A673 (cell line): Measurements from ENCODE around the gene GJB5. TPM values are rescaled to one million over a fixed set of nuclear protein-coding genes. Genes with fewer than 3 reads are reported as not detected.

Experiments
- BruUV-seq: library from RNA; stranded (reverse); fragments of 400-500 nt; replicated peaks from 2 replicates; lab custom pipeline; 2021; lab: Mats Ljungman, UMichigan
- CTCF ChIA-PET: fragments of 300-600 bp; sonication (Branson Sonifier 250); formaldehyde crosslinking; loops from one replicate; lab custom pipeline; 2022; ENCODE audit warnings: antibody characterized with exemption; lab: Charles Lee
- POLR2A ChIA-PET: fragments of 300-600 bp; sonication (Branson Sonifier 250); formaldehyde crosslinking; loops from one replicate; lab custom pipeline; 2022; ENCODE audit warnings: antibody characterized with exemption; ENCODE audit not compliant: low non-redundant PET; lab: Charles Lee
- DNase-seq: peaks from one replicate; pipeline ENCODE4 v3.0.0-alpha.2; 2015; ENCODE audit warnings: low spot score
- H3K27ac ChIP-seq: fragments of 200-600 bp; sonication (generic); 2 replicates; pipeline ENCODE4 v1.5.1; 2016; ENCODE audit warnings: mixed run types, low read depth, mild to moderate bottlenecking, mixed read lengths, antibody characterized with exemption, low read length; ENCODE audit not compliant: poor library complexity, severe bottlenecking
- H3K27me3 ChIP-seq: fragments of 200-600 bp; sonication (generic); replicated peaks from 2 replicates; pipeline ENCODE4 v1.6.1; 2017; ENCODE audit warnings: mixed run types, low read depth, mild to moderate bottlenecking, mixed read lengths, antibody characterized with exemption, low read length; ENCODE audit not compliant: insufficient read depth, poor library complexity
- H3K36me3 ChIP-seq: fragments of 200-600 bp; sonication (generic); 2 replicates; pipeline ENCODE4 v1.6.1; 2016; ENCODE audit warnings: mixed run types, mild to moderate bottlenecking, mixed read lengths, antibody characterized with exemption, low read length; ENCODE audit not compliant: insufficient read depth, poor library complexity, severe bottlenecking
- H3K4me1 ChIP-seq: fragments of 200-600 bp; sonication (generic); 2 replicates; pipeline ENCODE4 v1.6.1; 2017; ENCODE audit warnings: mixed run types, mild to moderate bottlenecking, mixed read lengths, antibody characterized with exemption, low read length; ENCODE audit not compliant: insufficient read depth, poor library complexity, severe bottlenecking
- H3K4me3 ChIP-seq: fragments of 200-600 bp; sonication (generic); 2 replicates; pipeline ENCODE4 v1.5.1; 2016; ENCODE audit warnings: low read depth, mixed run types, mild to moderate bottlenecking, mixed read lengths, low read length; ENCODE audit not compliant: poor library complexity, severe bottlenecking
- H3K9me3 ChIP-seq: fragments of 200-600 bp; sonication (generic); 2 replicates; pipeline ENCODE4 v1.6.1; 2016; ENCODE audit warnings: mixed run types, low read depth, mild to moderate bottlenecking, mixed read lengths, antibody characterized with exemption, low read length; ENCODE audit not compliant: poor library complexity, severe bottlenecking
- CTCF ChIP-seq: fragments of 300-800, 200-600 bp; sonication (generic); conservative IDR thresholded peaks from 2 replicates; pipeline ENCODE4 v1.5.1; 2017; ENCODE audit warnings: low read depth, mild to moderate bottlenecking, antibody characterized with exemption, low read length, moderate library complexity, mixed read lengths
- EZH2 ChIP-seq: fragments of 200-600 bp; sonication (generic); IDR thresholded peaks from 2 replicates; pipeline ENCODE4 v1.6.1; 2017; ENCODE audit warnings: borderline replicate concordance, low read depth, mild to moderate bottlenecking, mixed read lengths, antibody characterized with exemption, low read length; ENCODE audit not compliant: poor library complexity, severe bottlenecking
- intact Hi-C: fragments of 100-400 bp; cut with micrococcal nuclease; formaldehyde crosslinking; loops from one replicate; pipeline ENCODE4 v1.10.0; 2022; ENCODE audit not compliant: unreplicated experiment
- total RNA-seq: library from RNA; stranded (reverse); gene quantifications from 2 replicates; pipeline ENCODE4 v1.2.3, GENCODE V29; 2021

The GJB5 gene
- total RNA-seq, 1 experiment from 2014 or later, result not detected

GRCh38 chr1:34746101-34746500 lies 8.7 kb upstream of the GJB5 start:
- TF ChIP-seq EZH2 (no peak), CTCF (no peak)
- intact Hi-C loops, result no loop called here
- Histone ChIP-seq H3K27me3 (no peaks in the 10 kb centered on the region), H3K36me3 (no peaks in the 10 kb centered on the region), H3K4me3 (no peak overlapping the region), H3K4me1 (no peaks in the 10 kb centered on the region), H3K9me3 (no peaks in the 10 kb centered on the region), H3K27ac (no peak overlapping the region)
- ChIA-PET POLR2A (interaction anchor here (0.6 kb wide), 1 partner anchor 10 kb away, joined by 4 read pairs; no protein-coding TSS in a partner anchor), CTCF (no interaction called here)
- BruUV-seq, result no TSS peak
- DNase-seq, result no peak

- Histone ChIP-seq H3K4me3 (no peak overlapping the region), H3K9me3 (no peaks in the 10 kb centered on the region), H3K27ac (no peak overlapping the region), H3K36me3 (no peaks in the 10 kb centered on the region), H3K4me1 (no peaks in the 10 kb centered on the region), H3K27me3 (no peaks in the 10 kb centered on the region)
- TF ChIP-seq EZH2, result no peak
- no peak for TF ChIP-seq CTCF
- no peak for DNase-seq
- POLR2A ChIA-PET, result no interaction called here
- intact Hi-C loops, result no loop called here
- BruUV-seq, result no TSS peak
- CTCF ChIA-PET, result no interaction called here
These were observed 7.8 kb upstream of the GJB5 start for GRCh38 chr1:34746785-34747637.

- Histone ChIP-seq H3K9me3 (no peaks in the 10 kb centered on the region), H3K36me3 (no peaks in the 10 kb centered on the region), H3K27me3 (no peaks in the 10 kb centered on the region), H3K4me1 (no peaks in the 10 kb centered on the region), H3K27ac (no peak overlapping the region), H3K4me3 (no peak overlapping the region)
- POLR2A ChIA-PET, result no interaction called here
- intact Hi-C loops, result no loop called here
- no peak for TF ChIP-seq EZH2
- TF ChIP-seq CTCF, result no peak
- CTCF ChIA-PET, result no interaction called here
- DNase-seq, result no peak
- no TSS peak for BruUV-seq
These were observed 7.3 kb upstream of the GJB5 start for GRCh38 chr1:34747638-34747941.
